CD8-positive, alpha-beta memory T cell (primary cell): ENCODE results near the gene NABP2. TPM values are rescaled to one million over a fixed set of nuclear protein-coding genes. Genes with fewer than 3 reads are reported as not detected.

Source experiments
- CTCF ChIA-PET: fragments of 350-600 bp; sonication (Branson Sonifier 250); formaldehyde crosslinking; loops from one replicate; lab custom pipeline; 2021; ENCODE audit warnings: antibody characterized with exemption; lab: Charles Lee
- POLR2A ChIA-PET: fragments of 350-600 bp; sonication (Branson Sonifier 250); formaldehyde crosslinking; loops from one replicate; lab custom pipeline; 2021; ENCODE audit warnings: antibody characterized with exemption; lab: Charles Lee
- DNase-seq, 5 donors: peaks; one replicate each; pipeline versions ENCODE4 v3.0.0 to v3.0.0-alpha.2; 2020 to 2022; ENCODE audit warnings: mixed read lengths in 1 of 5
- H3K27ac ChIP-seq: one replicate; pipeline ENCODE4 v1.7.0; 2013; ENCODE audit warnings: low read depth, mild to moderate bottlenecking, low read length, moderate library complexity
- H3K27me3 ChIP-seq: 2 replicates; pipeline ENCODE4 v1.7.0; 2013; ENCODE audit warnings: low read length, mild to moderate bottlenecking; ENCODE audit not compliant: insufficient read depth, poor library complexity, severe bottlenecking
- H3K36me3 ChIP-seq: 2 replicates; pipeline ENCODE4 v1.7.0; 2013; ENCODE audit warnings: mild to moderate bottlenecking, low read length, moderate library complexity; ENCODE audit not compliant: insufficient read depth
- H3K4me1 ChIP-seq: 2 replicates; pipeline ENCODE4 v1.7.0; 2013; ENCODE audit warnings: mild to moderate bottlenecking, low read length, moderate library complexity; ENCODE audit not compliant: insufficient read depth
- H3K4me3 ChIP-seq: 2 replicates; pipeline ENCODE4 v1.7.0; 2013; ENCODE audit warnings: mild to moderate bottlenecking, low read length
- H3K9me3 ChIP-seq: 2 replicates; pipeline ENCODE4 v1.7.0; 2013; ENCODE audit warnings: mild to moderate bottlenecking, low read length
- H3K27ac Mint-ChIP-seq, 8 donors: one replicate each; pipeline ENCODE4 v1.8.0; 2020 to 2021; ENCODE audit warnings: mixed read lengths in 8 of 8, mild to moderate bottlenecking in 6 of 8, inconsistent platforms in 3 of 8, moderate library complexity in 3 of 8
- H3K27me3 Mint-ChIP-seq, 2 donors: one replicate each; pipeline ENCODE4 v1.8.0; 2020 to 2021; ENCODE audit warnings: mixed read lengths in 2 of 2, mild to moderate bottlenecking in 1 of 2, moderate library complexity in 1 of 2
- H3K36me3 Mint-ChIP-seq, 3 donors: one replicate each; pipeline ENCODE4 v1.8.0; 2020 to 2021; ENCODE audit warnings: mixed read lengths in 3 of 3, inconsistent platforms in 1 of 3, mild to moderate bottlenecking in 1 of 3
- H3K4me1 Mint-ChIP-seq, 3 donors: one replicate each; pipeline ENCODE4 v1.8.0; 2020 to 2021; ENCODE audit warnings: mixed read lengths in 3 of 3, inconsistent platforms in 1 of 3, mild to moderate bottlenecking in 1 of 3
- H3K4me3 Mint-ChIP-seq, 7 donors: one replicate each; pipeline ENCODE4 v1.8.0; 2020 to 2021; ENCODE audit warnings: mixed read lengths in 7 of 7, mild to moderate bottlenecking in 6 of 7, moderate library complexity in 4 of 7, inconsistent platforms in 2 of 7
- H3K9me3 Mint-ChIP-seq, 5 donors: one replicate each; pipeline ENCODE4 v1.8.0; 2020 to 2022; ENCODE audit warnings: mixed read lengths in 5 of 5, mild to moderate bottlenecking in 3 of 5, moderate library complexity in 2 of 5, inconsistent platforms in 1 of 5
- polyA plus RNA-seq: library from polyadenylated mRNA; unstranded; fragments of 300-500 nt; fragmentation: Illumina TruSeq; gene quantifications from one replicate; pipeline ENCODE4 v1.2.3, GENCODE V29; 2021
- total RNA-seq, 2 experiments: library from RNA; stranded (reverse); gene quantifications; one replicate each; pipeline ENCODE4 v1.2.3, GENCODE V29; 2021

NABP2 gene
- total and polyA plus RNA-seq, 3 experiments from 2014 or later, result 4.6 to 104 (median 102) TPM

- Histone ChIP-seq H3K9me3 (no peaks in the 10 kb centered on the region), H3K27me3 (no peaks in the 10 kb centered on the region), H3K27ac (peak overlapping the region; percentile 96), H3K4me1 (peaks cover 34% of the 10 kb centered on the region), H3K4me3 (peak overlapping the region; percentile 89), H3K36me3 (no peaks in the 10 kb centered on the region)
- Mint-ChIP-seq H3K27me3 (peaks cover 0 to 2% of the 10 kb centered on the region in 2 donors), H3K4me1 (peaks cover 42 to 55% (median 53%) of the 10 kb centered on the region in 3 donors), H3K27ac (peak overlapping the region; percentile 99 to 100 (median 100)), H3K4me3 (peak overlapping the region; percentile 89 to 99 (median 97)), H3K9me3 (no peaks in the 10 kb centered on the region), H3K36me3 (peaks cover 0 to 23% (median 0%) of the 10 kb centered on the region in 3 donors)
- DNase-seq, result no peak
- POLR2A ChIA-PET, result interaction anchor here (0.7 to 2.2 kb wide), 15 partner anchors 31 to 407 kb away, joined by 3 to 16 read pairs (median 4); partner anchors contain the start of genes ANKRD52, BAZ2A, COQ10A and ESYT1
- CTCF ChIA-PET, result interaction anchor here (0.7 to 3.1 kb wide), 21 partner anchors 9 to 246 kb away, joined by 3 to 42 read pairs (median 4); partner anchors contain the start of genes ANKRD52, ESYT1, PAN2 and RPL41
Measured at GRCh38 chr12:56222531-56222895, 1.6 kb upstream of the NABP2 start.

- peaks cover 0 to 2% of the 10 kb centered on the region in 2 donors for H3K27me3 Mint-ChIP-seq
- H3K27ac Mint-ChIP-seq, result peak overlapping the region; percentile 90 to 100 (median 99)
- peaks cover 42 to 55% (median 53%) of the 10 kb centered on the region in 3 donors for H3K4me1 Mint-ChIP-seq
- Histone ChIP-seq H3K27ac (peak overlapping the region; percentile 19), H3K4me3 (peak overlapping the region; percentile 67), H3K4me1 (peaks cover 34% of the 10 kb centered on the region), H3K9me3 (no peaks in the 10 kb centered on the region), H3K27me3 (no peaks in the 10 kb centered on the region), H3K36me3 (no peaks in the 10 kb centered on the region)
- DNase-seq, result no peak
- H3K9me3 Mint-ChIP-seq, result no peaks in the 10 kb centered on the region
- ChIA-PET CTCF (interaction anchor here (1.3 to 3.1 kb wide), 8 partner anchors 16 to 105 kb away, joined by 4 to 42 read pairs (median 14); partner anchors contain the start of genes ANKRD52, ESYT1, RPL41 and SMARCC2), POLR2A (interaction anchor here (1.0 to 2.2 kb wide), 2 partner anchors 34 to 96 kb away, joined by 3 to 14 read pairs; partner anchors contain the start of genes ESYT1 and SMARCC2)
- H3K4me3 Mint-ChIP-seq, result peak overlapping the region; percentile 86 to 99 (median 89)
- H3K36me3 Mint-ChIP-seq, result peaks cover 0 to 27% (median 0%) of the 10 kb centered on the region in 3 donors
Measured at GRCh38 chr12:56223571-56224101, 506 bp upstream of the NABP2 start.

- Histone ChIP-seq H3K4me1 (peaks cover 34% of the 10 kb centered on the region), H3K4me3 (peak overlapping the region; percentile 67), H3K36me3 (no peaks in the 10 kb centered on the region), H3K9me3 (no peaks in the 10 kb centered on the region), H3K27me3 (no peaks in the 10 kb centered on the region), H3K27ac (peak overlapping the region; percentile 62)
- H3K9me3 Mint-ChIP-seq, result no peaks in the 10 kb centered on the region
- no peak for DNase-seq
- H3K27ac Mint-ChIP-seq, result peak overlapping the region; percentile 79 to 100 (median 92)
- CTCF ChIA-PET, result interaction anchor here (1.4 to 2.0 kb wide), 3 partner anchors 19 to 33 kb away, joined by 3 to 6 read pairs (median 3); partner anchors contain the start of gene ANKRD52
- peak overlapping the region; percentile 86 to 99 (median 89) for H3K4me3 Mint-ChIP-seq
- H3K36me3 Mint-ChIP-seq, result peaks cover 0 to 31% (median 0%) of the 10 kb centered on the region in 3 donors
- POLR2A ChIA-PET, result no interaction called here
- H3K4me1 Mint-ChIP-seq, result peaks cover 42 to 55% (median 49%) of the 10 kb centered on the region in 3 donors
- peaks cover 0 to 2% of the 10 kb centered on the region in 2 donors for H3K27me3 Mint-ChIP-seq
Measured at GRCh38 chr12:56224954-56225353, 812 bp downstream of the NABP2 start.

- no peaks in the 10 kb centered on the region for H3K9me3 ChIP-seq
- no peak overlapping the region for H3K4me3 ChIP-seq
- no peak overlapping the region for H3K4me3 Mint-ChIP-seq
- H3K36me3 ChIP-seq, result no peaks in the 10 kb centered on the region
- no peaks in the 10 kb centered on the region for H3K27me3 Mint-ChIP-seq
- H3K4me1 ChIP-seq, result peaks cover 9% of the 10 kb centered on the region
- no peaks in the 10 kb centered on the region for H3K27me3 ChIP-seq
- no peaks in the 10 kb centered on the region for H3K9me3 Mint-ChIP-seq
- no peak for DNase-seq
- H3K27ac Mint-ChIP-seq, result peak overlapping the region in 1 of 8 donors; percentile 10
- CTCF ChIA-PET, result interaction anchor here (0.7 kb wide), 1 partner anchor 27 kb away, joined by 3 read pairs; no protein-coding TSS in a partner anchor
- no peak overlapping the region for H3K27ac ChIP-seq
- H3K4me1 Mint-ChIP-seq, result peaks cover 13 to 18% (median 14%) of the 10 kb centered on the region in 3 donors
- POLR2A ChIA-PET, result no interaction called here
- peaks cover 0 to 18% (median 0%) of the 10 kb centered on the region in 3 donors for H3K36me3 Mint-ChIP-seq
Measured at GRCh38 chr12:56229082-56229481, 4.9 kb downstream of the NABP2 start.

GRCh38 chr12:56229916-56230431 is 5.8 kb downstream of the NABP2 start, which contains the start of gene SLC39A5:
TSS of gene SLC39A5 (plus strand) at chr12:56230051. CDS start at chr12:56231275, 1,224 bp downstream.
- H3K27me3 ChIP-seq, result no peaks in the 10 kb centered on the region
- peaks cover 7 to 10% (median 8%) of the 10 kb centered on the region in 3 donors for H3K4me1 Mint-ChIP-seq
- H3K27ac ChIP-seq, result no peak within 1 kb of the TSS
- ChIA-PET POLR2A (no interaction called here), CTCF (no interaction called here)
- H3K9me3 ChIP-seq, result no peaks in the 10 kb centered on the region
- H3K4me3 ChIP-seq, result no peak within 1 kb of the TSS
- H3K9me3 Mint-ChIP-seq, result no peaks in the 10 kb centered on the region
- DNase-seq, result no peak
- H3K4me1 ChIP-seq, result peaks cover 3% of the 10 kb centered on the region
- peak within 1 kb of the TSS in 2 of 8 donors; percentile 56 to 72 for H3K27ac Mint-ChIP-seq
- H3K27me3 Mint-ChIP-seq, result no peaks in the 10 kb centered on the region
- H3K36me3 Mint-ChIP-seq, result peaks cover 0 to 18% (median 0%) of the 10 kb centered on the region in 3 donors
- no peak within 1 kb of the TSS for H3K4me3 Mint-ChIP-seq
- H3K36me3 ChIP-seq, result no peaks in the 10 kb centered on the region

- Mint-ChIP-seq H3K9me3 (no peaks in the 10 kb centered on the region), H3K36me3 (peaks cover 0 to 16% (median 0%) of the 10 kb centered on the region in 3 donors), H3K4me3 (no peak overlapping the region), H3K27ac (no peak overlapping the region), H3K27me3 (no peaks in the 10 kb centered on the region), H3K4me1 (peaks cover under 1 to 3% (median 1%) of the 10 kb centered on the region in 3 donors)
- Histone ChIP-seq H3K36me3 (no peaks in the 10 kb centered on the region), H3K4me3 (no peak overlapping the region), H3K27ac (no peak overlapping the region), H3K9me3 (no peaks in the 10 kb centered on the region), H3K27me3 (no peaks in the 10 kb centered on the region), H3K4me1 (no peaks in the 10 kb centered on the region)
- ChIA-PET CTCF (interaction anchor here (1.1 kb wide), 2 partner anchors 28 to 37 kb away, joined by 3 read pairs; no protein-coding TSS in a partner anchor), POLR2A (no interaction called here)
- no peak for DNase-seq
Measured at GRCh38 chr12:56230432-56231183, 6.5 kb downstream of the NABP2 start.

- H3K4me3 ChIP-seq, result no peak overlapping the region
- H3K27me3 Mint-ChIP-seq, result no peaks in the 10 kb centered on the region
- no peak for DNase-seq
- H3K27me3 ChIP-seq, result no peaks in the 10 kb centered on the region
- no peaks in the 10 kb centered on the region for H3K4me1 ChIP-seq
- CTCF ChIA-PET, result interaction anchor here (0.7 to 1.1 kb wide), 3 partner anchors 27 to 323 kb away, joined by 3 read pairs; no protein-coding TSS in a partner anchor
- H3K27ac Mint-ChIP-seq, result peak overlapping the region in 1 of 8 donors; percentile 51
- no peaks in the 10 kb centered on the region for H3K36me3 ChIP-seq
- no peaks in the 10 kb centered on the region for H3K9me3 ChIP-seq
- no peaks in the 10 kb centered on the region for H3K9me3 Mint-ChIP-seq
- POLR2A ChIA-PET, result no interaction called here
- H3K4me1 Mint-ChIP-seq, result peaks cover 0 to under 1% (median 0%) of the 10 kb centered on the region in 3 donors
- peaks cover 0 to 12% (median 0%) of the 10 kb centered on the region in 3 donors for H3K36me3 Mint-ChIP-seq
- no peak overlapping the region for H3K4me3 Mint-ChIP-seq
- no peak overlapping the region for H3K27ac ChIP-seq
Measured at GRCh38 chr12:56231184-56231582, 7.0 kb downstream of the NABP2 start.
